GM12875 (cell line): Measurements from ENCODE around the gene JAM2.

Experiments used
- H3K4me3 ChIP-seq: one replicate; pipeline ENCODE4 v1.5.1; 2011; ENCODE audit warnings: low read depth, low read length, control low read depth
- CTCF ChIP-seq: IDR thresholded peaks from 2 replicates; pipeline ENCODE4 v1.5.1; 2011; ENCODE audit warnings: low read depth, mild to moderate bottlenecking, control low read depth, inconsistent platforms, low read length, moderate library complexity, borderline replicate concordance; ENCODE audit not compliant: insufficient read depth

JAM2 gene

GRCh38 chr21:25717491-25718147 is 78.6 kb downstream of the JAM2 start:
- no peak overlapping the region for H3K4me3 ChIP-seq
- TF ChIP-seq CTCF, result no peak

- TF ChIP-seq CTCF, result no peak
- no peak overlapping the region for H3K4me3 ChIP-seq
Measured at GRCh38 chr21:25721987-25722386, 82.9 kb downstream of the JAM2 start.

GRCh38 chr21:25722631-25723030 is 83.6 kb downstream of the JAM2 start:
- H3K4me3 ChIP-seq, result no peak overlapping the region
- no peak for TF ChIP-seq CTCF

- no peak overlapping the region for H3K4me3 ChIP-seq
- TF ChIP-seq CTCF, result no peak
Measured at GRCh38 chr21:25732091-25732760, 93.2 kb downstream of the JAM2 start.

GRCh38 chr21:25733859-25734653 is 95.0 kb downstream of the JAM2 start:
- no peak for TF ChIP-seq CTCF
- peak overlapping the region; percentile 94 for H3K4me3 ChIP-seq

- peak overlapping the region; percentile 94 for H3K4me3 ChIP-seq
- no peak for TF ChIP-seq CTCF
Measured at GRCh38 chr21:25734654-25734903, 95.5 kb downstream of the JAM2 start.
